OCI-LY1 (cell line): Measurements from ENCODE around the gene RMI2.

ENCODE experiments used
- H2AFZ ChIP-seq: fragments of 200-600 bp; sonication (generic), shearing (Covaris generic); 2 replicates; pipeline ENCODE4 v1.6.0; 2014; ENCODE audit warnings: antibody characterized with exemption, mild to moderate bottlenecking, low read length
- H3F3A ChIP-seq: fragments of 200-600 bp; sonication (generic), shearing (Covaris generic); 2 replicates; pipeline ENCODE4 v1.6.0; 2014; ENCODE audit warnings: mild to moderate bottlenecking, antibody characterized with exemption, low read length, moderate library complexity; ENCODE audit not compliant: insufficient read depth
- H3K27ac ChIP-seq: fragments of 200-600 bp; sonication (generic); 2 replicates; pipeline ENCODE4 v1.5.1; 2014; ENCODE audit warnings: low read length, mixed run types, mild to moderate bottlenecking, low read depth; ENCODE audit not compliant: poor library complexity, severe bottlenecking
- H3K27me3 ChIP-seq: fragments of 200-600 bp; sonication (generic); 2 replicates; pipeline ENCODE4 v1.6.0; 2014; ENCODE audit warnings: antibody characterized with exemption, mild to moderate bottlenecking, low read length, moderate library complexity; ENCODE audit not compliant: insufficient read depth
- H3K36me3 ChIP-seq: fragments of 200-600 bp; sonication (generic); 2 replicates; pipeline ENCODE4 v1.6.1; 2014; ENCODE audit warnings: mild to moderate bottlenecking, antibody characterized with exemption, low read length, moderate library complexity, mixed read lengths; ENCODE audit not compliant: insufficient read depth
- H3K4me1 ChIP-seq: fragments of 200-600 bp; sonication (generic); 2 replicates; pipeline ENCODE4 v1.5.1; 2014; ENCODE audit warnings: mild to moderate bottlenecking, low read length, moderate library complexity; ENCODE audit not compliant: insufficient read depth, severe bottlenecking
- H3K4me2 ChIP-seq: fragments of 200-600 bp; sonication (generic), shearing (Covaris generic); 2 replicates; pipeline ENCODE4 v1.6.1; 2014; ENCODE audit warnings: low read length
- H3K4me3 ChIP-seq: fragments of 200-600 bp; sonication (generic); 2 replicates; pipeline ENCODE4 v1.5.1; 2014; ENCODE audit warnings: low read length, low read depth, mild to moderate bottlenecking, mixed read lengths; ENCODE audit not compliant: poor library complexity, severe bottlenecking
- H3K79me2 ChIP-seq: fragments of 200-600 bp; shearing (Covaris generic); 2 replicates; pipeline ENCODE4 v1.6.1; 2016; ENCODE audit warnings: mixed run types, low read length, mixed read lengths; ENCODE audit not compliant: insufficient read depth
- H3K9ac ChIP-seq: fragments of 200-600 bp; sonication (generic), shearing (Covaris generic); 2 replicates; pipeline ENCODE4 v1.6.1; 2014; ENCODE audit warnings: mild to moderate bottlenecking, low read length, mixed read lengths
- H3K9me2 ChIP-seq: fragments of 200-600 bp; sonication (generic), shearing (Covaris generic); 2 replicates; pipeline ENCODE4 v1.6.1; 2014; ENCODE audit warnings: low read depth, mild to moderate bottlenecking, low read length, mixed read lengths
- H3K9me3 ChIP-seq: fragments of 200-600 bp; shearing (Covaris generic); 2 replicates; pipeline ENCODE4 v1.6.1; 2014; ENCODE audit warnings: low read length, mixed read lengths
- H4K20me1 ChIP-seq: fragments of 200-600 bp; sonication (generic), shearing (Covaris generic); 2 replicates; pipeline ENCODE4 v1.6.0; 2016; ENCODE audit warnings: mild to moderate bottlenecking, low read length; ENCODE audit not compliant: insufficient read depth
- CTCF ChIP-seq: fragments of 200-600 bp; sonication (generic), shearing (Covaris generic); IDR thresholded peaks from 2 replicates; pipeline ENCODE4 v1.5.1; 2017; ENCODE audit warnings: mild to moderate bottlenecking, antibody characterized with exemption, low read length, moderate library complexity, mixed read lengths
- EZH2 ChIP-seq: fragments of 200-600 bp; sonication (generic), shearing (Covaris generic); IDR thresholded peaks from 2 replicates; pipeline ENCODE4 v1.8.0; 2017; ENCODE audit warnings: borderline replicate concordance, mixed run types, mild to moderate bottlenecking, antibody characterized with exemption, low read length, moderate library complexity, mixed read lengths

The RMI2 gene

GRCh38 chr16:11309895-11310633 lies 35.2 kb upstream of the RMI2 start:
- Histone ChIP-seq H3F3A (no peaks in the 10 kb centered on the region), H3K9me3 (peaks cover 12% of the 10 kb centered on the region; the same call in 1 of the 2 replicates), H3K79me2 (no peaks in the 10 kb centered on the region), H4K20me1 (no peaks in the 10 kb centered on the region), H3K9me2 (no peaks in the 10 kb centered on the region), H3K4me1 (peaks cover 56% of the 10 kb centered on the region), H3K27me3 (no peaks in the 10 kb centered on the region), H3K9ac (peak overlapping the region; percentile 33; the same call in 1 of the 2 replicates), H3K36me3 (no peaks in the 10 kb centered on the region), H3K4me2 (peak overlapping the region; percentile 48), H2AFZ (no peak overlapping the region), H3K4me3 (no peak overlapping the region), H3K27ac (peak overlapping the region; percentile 94)
- TF ChIP-seq CTCF (no peak), EZH2 (no peak)

- H3K4me1 ChIP-seq, result peaks cover 55% of the 10 kb centered on the region
- H3K27me3 ChIP-seq, result no peaks in the 10 kb centered on the region
- peak overlapping the region; percentile 25 for H3K4me3 ChIP-seq
- peak overlapping the region; percentile 48 for H3K4me2 ChIP-seq
- H2AFZ ChIP-seq, result no peak overlapping the region
- peak overlapping the region; percentile 94 for H3K27ac ChIP-seq
- no peaks in the 10 kb centered on the region for H3F3A ChIP-seq
- H3K9ac ChIP-seq, result peak overlapping the region; percentile 33; the same call in 1 of the 2 replicates
- H3K36me3 ChIP-seq, result no peaks in the 10 kb centered on the region
- peaks cover 12% of the 10 kb centered on the region; the same call in 1 of the 2 replicates for H3K9me3 ChIP-seq
- H3K79me2 ChIP-seq, result no peaks in the 10 kb centered on the region
- TF ChIP-seq EZH2 (no peak), CTCF (no peak)
- H4K20me1 ChIP-seq, result no peaks in the 10 kb centered on the region
- H3K9me2 ChIP-seq, result no peaks in the 10 kb centered on the region
Measured at GRCh38 chr16:11310634-11310977, 34.7 kb upstream of the RMI2 start.

- Histone ChIP-seq H3K27ac (peak overlapping the region; percentile 94), H3F3A (no peaks in the 10 kb centered on the region), H3K9me3 (peaks cover 12% of the 10 kb centered on the region; the same call in 1 of the 2 replicates), H4K20me1 (no peaks in the 10 kb centered on the region), H3K79me2 (no peaks in the 10 kb centered on the region), H3K9me2 (no peaks in the 10 kb centered on the region), H3K9ac (peak overlapping the region; percentile 33; the same call in 1 of the 2 replicates), H3K4me2 (peak overlapping the region; percentile 48), H3K27me3 (no peaks in the 10 kb centered on the region), H3K36me3 (no peaks in the 10 kb centered on the region), H3K4me3 (peak overlapping the region; percentile 25), H2AFZ (no peak overlapping the region), H3K4me1 (peaks cover 55% of the 10 kb centered on the region)
- no peak for TF ChIP-seq EZH2
- TF ChIP-seq CTCF, result no peak
Measured at GRCh38 chr16:11310997-11311561, 34.2 kb upstream of the RMI2 start.
